ENCODE results near the gene DNALI1.

GRCh38 chr1:37513795-37514349 is 42.9 kb upstream of the DNALI1 start:
- TF ChIP-seq CTCF (IDR thresholded peaks at IDR 0.05; ENCODE audit: extremely low read depth in 1 of 2, insufficient read depth in 1 of 2, low read depth in 1 of 2, low read length in 2 of 2), result no peak
- no peak for TF ChIP-seq POLR2A (IDR thresholded peaks at IDR 0.05; ENCODE audit: low read depth, low read length)
- TF ChIP-seq GATA2 (IDR thresholded peaks at IDR 0.05; ENCODE audit: insufficient read depth, insufficient read length, low read depth, low read length), result no peak
- TF ChIP-seq POLR2AphosphoS5 (IDR thresholded peaks at IDR 0.05; ENCODE audit: insufficient read depth, low read depth, low read length), result no peak
- no peak for TF ChIP-seq EZH2 (IDR thresholded peaks at IDR 0.05; ENCODE audit: borderline replicate concordance, low read depth, low read length, severe bottlenecking)
- TF ChIP-seq MAX (IDR thresholded peaks at IDR 0.05; ENCODE audit: insufficient read depth, insufficient read length), result no peak
- TF ChIP-seq JUN (IDR thresholded peaks at IDR 0.05; ENCODE audit: borderline replicate concordance, insufficient read depth, insufficient read length, low read depth), result no peak
- no peak for TF ChIP-seq MYC (IDR thresholded peaks at IDR 0.05; ENCODE audit: low read depth, low read length)
